ENCODE measurements around the gene AUNIP.

AUNIP gene

GRCh38 chr1:25804964-25805862 is 54.0 kb downstream of the AUNIP start:
- no peak overlapping the region for H3K4me3 Mint-ChIP-seq
- peaks cover 54% of the 10 kb centered on the region for H3K4me1 Mint-ChIP-seq
- no peak for DNase-seq

GRCh38 chr1:25804244-25804963 is 54.9 kb downstream of the AUNIP start:
- Mint-ChIP-seq H3K27me3 (no peaks in the 10 kb centered on the region), H3K4me3 (no peak overlapping the region), H3K27ac (no peak overlapping the region), H3K9me3 (no peaks in the 10 kb centered on the region), H3K4me1 (peaks cover 49% of the 10 kb centered on the region)
- ATAC-seq: no peak
- no peak for DNase-seq

More at GRCh38 chr1:25804964-25805862, 54.0 kb downstream of the AUNIP start:
- H3K27me3 Mint-ChIP-seq: no peaks in the 10 kb centered on the region
- H3K9me3 Mint-ChIP-seq: no peaks in the 10 kb centered on the region
- H3K27ac Mint-ChIP-seq: no peak overlapping the region
- no peak for ATAC-seq

GRCh38 chr1:25803368-25803767 is 55.9 kb downstream of the AUNIP start:
- peaks cover 54% of the 10 kb centered on the region for H3K4me1 Mint-ChIP-seq
- no peak overlapping the region for H3K27ac Mint-ChIP-seq
- no peaks in the 10 kb centered on the region for H3K9me3 Mint-ChIP-seq
- no peaks in the 10 kb centered on the region for H3K27me3 Mint-ChIP-seq
- no peak overlapping the region for H3K4me3 Mint-ChIP-seq
- DNase-seq (no peak), ATAC-seq (no peak)

DNA sequence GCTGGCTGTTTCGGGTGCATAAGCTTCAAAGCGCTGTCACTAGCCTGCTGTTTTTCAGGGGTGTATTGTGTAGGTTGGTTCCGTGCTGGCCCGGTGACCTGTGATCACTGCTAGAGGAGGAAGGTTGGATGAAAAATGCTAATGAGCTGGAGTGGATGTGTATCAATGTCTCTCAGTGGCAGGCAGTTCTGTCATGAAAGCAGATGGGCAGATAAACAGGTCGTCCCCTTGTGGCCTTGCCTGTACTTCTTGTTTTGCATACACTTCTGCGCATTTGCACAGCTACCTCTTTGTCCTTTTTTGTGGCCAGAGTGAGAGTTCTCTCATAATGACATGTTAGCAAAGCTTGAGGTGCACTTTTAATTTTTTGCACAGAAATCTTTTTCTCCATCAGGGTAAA is 56.3 kb downstream of the AUNIP start:
- peaks cover 58% of the 10 kb centered on the region for H3K4me1 Mint-ChIP-seq
- peak; percentile 62 for ATAC-seq
- H3K4me3 Mint-ChIP-seq: no peak overlapping the region
- peak in 1 of 2 donors; percentile 37 for DNase-seq
- no peaks in the 10 kb centered on the region for H3K9me3 Mint-ChIP-seq
- no peaks in the 10 kb centered on the region for H3K27me3 Mint-ChIP-seq
- H3K27ac Mint-ChIP-seq: no peak overlapping the region

GRCh38 chr1:25800703-25801377 is 58.4 kb downstream of the AUNIP start:
- H3K27me3 Mint-ChIP-seq: no peaks in the 10 kb centered on the region
- H3K4me1 Mint-ChIP-seq: peaks cover 78% of the 10 kb centered on the region
- DNase-seq (no peak), ATAC-seq (no peak)
- H3K27ac Mint-ChIP-seq: peak overlapping the region; percentile 60 to 69
- no peaks in the 10 kb centered on the region for H3K9me3 Mint-ChIP-seq
- peak overlapping the region; percentile 80 to 87 for H3K4me3 Mint-ChIP-seq

GRCh38 chr1:25799935-25800702 is 59.1 kb downstream of the AUNIP start, which contains the start of gene SELENON:
Gene SELENON, plus strand, starts transcription at chr1:25800193. Its CDS starts 38 bp downstream, at chr1:25800231.
- no peak for DNase-seq
- H3K4me1 Mint-ChIP-seq: peaks cover 83% of the 10 kb centered on the region
- peak within 1 kb of the TSS; percentile 80 to 87 for H3K4me3 Mint-ChIP-seq
- ATAC-seq: peak; percentile 27
- no peaks in the 10 kb centered on the region for H3K27me3 Mint-ChIP-seq
- no peaks in the 10 kb centered on the region for H3K9me3 Mint-ChIP-seq
- peak within 1 kb of the TSS; percentile 69 to 89 for H3K27ac Mint-ChIP-seq

DNA sequence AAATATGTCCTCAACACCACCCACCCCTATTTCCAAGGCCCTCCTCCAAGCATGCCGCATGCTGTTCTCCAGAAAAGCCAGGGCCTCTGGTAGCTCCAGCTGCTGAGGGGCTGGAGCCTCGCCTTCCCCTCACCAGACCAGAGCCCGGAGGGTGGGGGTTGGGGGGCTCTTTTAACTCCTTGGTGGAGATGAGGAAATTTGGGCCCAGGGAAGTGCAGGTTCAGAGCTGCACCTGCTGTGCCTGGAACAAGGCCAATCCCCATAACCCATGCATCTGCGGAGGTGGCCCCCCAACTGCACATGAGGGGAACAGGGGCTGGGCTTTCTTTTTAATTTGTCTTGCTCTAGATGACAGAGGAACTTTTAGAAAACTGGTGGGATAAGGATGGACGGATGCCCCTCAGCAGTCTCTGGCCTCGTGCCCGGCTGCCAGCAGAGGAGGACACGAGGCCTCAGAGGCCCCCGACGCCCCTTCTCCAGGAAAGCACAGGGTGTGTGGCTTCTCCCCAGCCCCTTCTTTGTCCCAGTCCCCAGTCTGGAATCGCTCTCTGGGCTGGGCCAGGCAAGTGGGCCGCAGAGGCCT is 59.8 kb downstream of the AUNIP start:
- H3K27ac Mint-ChIP-seq: peak overlapping the region; percentile 21 to 89
- no peak for DNase-seq
- no peak for ATAC-seq
- H3K4me1 Mint-ChIP-seq: peaks cover 83% of the 10 kb centered on the region
- peak overlapping the region; percentile 70 to 75 for H3K4me3 Mint-ChIP-seq
- H3K9me3 Mint-ChIP-seq: no peaks in the 10 kb centered on the region
- no peaks in the 10 kb centered on the region for H3K27me3 Mint-ChIP-seq

- peak overlapping the region in 1 of 2 donors; percentile 89 for H3K27ac Mint-ChIP-seq
- H3K4me3 Mint-ChIP-seq: peak overlapping the region; percentile 24 to 70
- no peaks in the 10 kb centered on the region for H3K9me3 Mint-ChIP-seq
- H3K27me3 Mint-ChIP-seq: no peaks in the 10 kb centered on the region
- no peak for DNase-seq
- peaks cover 84% of the 10 kb centered on the region for H3K4me1 Mint-ChIP-seq
- no peak for ATAC-seq
Observed at GRCh38 chr1:25798666-25799351, 60.4 kb downstream of the AUNIP start.

DNA sequence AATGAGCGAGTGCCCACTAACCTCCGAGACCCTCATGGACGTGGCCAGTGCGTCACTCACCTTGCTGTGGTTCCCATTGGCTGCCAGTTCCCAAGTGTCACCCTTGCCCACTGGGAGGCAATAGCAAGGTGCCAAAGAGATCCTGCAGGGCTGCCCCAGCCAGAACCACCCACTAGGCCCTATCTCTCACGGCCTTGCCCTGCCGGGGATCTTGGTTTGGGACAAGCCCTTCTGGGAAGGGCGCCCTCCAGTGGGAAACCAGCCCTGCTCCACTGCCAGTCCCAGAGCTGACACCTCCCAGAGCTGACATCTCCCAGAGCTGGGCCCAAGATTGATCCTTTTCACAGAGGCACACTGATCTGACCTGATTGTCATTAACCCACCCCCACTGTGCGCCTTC is 61.3 kb downstream of the AUNIP start:
- DNase-seq: peak in 1 of 2 donors; percentile 50
- ATAC-seq: no peak
- Mint-ChIP-seq H3K27me3 (no peaks in the 10 kb centered on the region), H3K4me3 (peak overlapping the region in 1 of 2 donors; percentile 51), H3K9me3 (no peaks in the 10 kb centered on the region), H3K27ac (no peak overlapping the region), H3K4me1 (peaks cover 84% of the 10 kb centered on the region)

GRCh38 chr1:25796811-25797458 is 62.3 kb downstream of the AUNIP start:
- DNase-seq (peak; percentile 69 to 76), ATAC-seq (peak; percentile 58)
- H3K4me1 Mint-ChIP-seq: peaks cover 74% of the 10 kb centered on the region
- no peaks in the 10 kb centered on the region for H3K27me3 Mint-ChIP-seq
- peak overlapping the region in 1 of 2 donors; percentile 90 for H3K27ac Mint-ChIP-seq
- H3K9me3 Mint-ChIP-seq: no peaks in the 10 kb centered on the region
- H3K4me3 Mint-ChIP-seq: peak overlapping the region; percentile 66 to 68

GRCh38 chr1:25795946-25796810 is 63.1 kb downstream of the AUNIP start:
- no peaks in the 10 kb centered on the region for H3K27me3 Mint-ChIP-seq
- peak; percentile 87 for ATAC-seq
- no peaks in the 10 kb centered on the region for H3K9me3 Mint-ChIP-seq
- H3K4me1 Mint-ChIP-seq: peaks cover 69% of the 10 kb centered on the region
- H3K4me3 Mint-ChIP-seq: peak overlapping the region; percentile 66 to 68
- peak overlapping the region in 1 of 2 donors; percentile 90 for H3K27ac Mint-ChIP-seq
- peak; percentile 43 to 74 for DNase-seq

DNA sequence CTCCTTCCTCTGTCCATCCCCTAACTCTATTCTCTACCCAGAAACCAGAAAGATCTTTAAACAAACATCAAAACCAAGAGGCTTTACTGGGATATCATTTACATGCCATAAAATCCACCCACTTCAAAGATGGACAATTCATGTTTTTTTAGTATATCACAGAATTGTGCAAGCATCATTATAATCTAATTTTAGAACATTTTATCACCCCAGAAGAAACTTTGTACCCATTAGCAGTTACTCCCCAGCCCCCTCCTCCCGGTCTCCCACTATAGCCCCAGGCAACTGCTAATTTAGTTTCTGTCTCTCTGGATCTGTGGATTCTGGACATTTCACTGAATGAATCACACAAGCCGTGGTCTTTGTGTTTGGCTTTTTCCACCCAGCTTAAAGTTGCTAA is 64.0 kb downstream of the AUNIP start:
- no peak overlapping the region for H3K4me3 Mint-ChIP-seq
- peaks cover 64% of the 10 kb centered on the region for H3K4me1 Mint-ChIP-seq
- no peak overlapping the region for H3K27ac Mint-ChIP-seq
- H3K9me3 Mint-ChIP-seq: no peaks in the 10 kb centered on the region
- no peaks in the 10 kb centered on the region for H3K27me3 Mint-ChIP-seq
- no peak for ATAC-seq
- no peak for DNase-seq

- DNase-seq (no peak), ATAC-seq (no peak)
- no peaks in the 10 kb centered on the region for H3K9me3 Mint-ChIP-seq
- no peak overlapping the region for H3K4me3 Mint-ChIP-seq
- H3K4me1 Mint-ChIP-seq: peaks cover 63% of the 10 kb centered on the region
- no peaks in the 10 kb centered on the region for H3K27me3 Mint-ChIP-seq
- H3K27ac Mint-ChIP-seq: peak overlapping the region in 1 of 2 donors; percentile 42
Observed at GRCh38 chr1:25794325-25794724, 64.9 kb downstream of the AUNIP start.

Data from stimulated activated naive CD8-positive, alpha-beta T cell treated with anti-CD3 and anti-CD28 coated beads, Interleukin-15, amount 100 ng/mL, for 72 hours (primary cell).